Right hindlimb (tissue), 1 donor: ENCODE data around the gene GALNT16.

Source experiments
- DNase-seq: peaks from one replicate; pipeline ENCODE4 v3.0.0-alpha.2; 2018

GALNT16 gene

DNA sequence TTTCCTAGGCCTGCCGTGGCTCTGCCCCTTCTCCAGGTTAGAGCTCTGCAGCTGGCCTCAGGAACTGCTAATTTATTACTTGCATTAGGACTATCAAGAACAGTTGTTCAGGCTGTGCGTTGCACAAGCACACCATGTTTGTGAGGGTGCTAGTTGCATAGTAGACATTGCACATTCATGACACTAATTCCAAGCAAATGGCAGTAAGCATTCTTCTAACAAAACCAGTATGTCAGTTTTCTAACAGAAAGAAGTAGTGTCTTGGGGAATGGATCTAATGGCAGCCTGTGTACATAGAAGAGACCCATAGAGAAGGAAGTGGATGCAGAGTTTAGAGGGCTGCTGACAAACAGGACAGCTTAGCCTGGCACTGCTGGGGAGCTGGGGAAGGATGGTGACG, 84.2 kb downstream of the GALNT16 start:
- DNase-seq: no peak

DNA sequence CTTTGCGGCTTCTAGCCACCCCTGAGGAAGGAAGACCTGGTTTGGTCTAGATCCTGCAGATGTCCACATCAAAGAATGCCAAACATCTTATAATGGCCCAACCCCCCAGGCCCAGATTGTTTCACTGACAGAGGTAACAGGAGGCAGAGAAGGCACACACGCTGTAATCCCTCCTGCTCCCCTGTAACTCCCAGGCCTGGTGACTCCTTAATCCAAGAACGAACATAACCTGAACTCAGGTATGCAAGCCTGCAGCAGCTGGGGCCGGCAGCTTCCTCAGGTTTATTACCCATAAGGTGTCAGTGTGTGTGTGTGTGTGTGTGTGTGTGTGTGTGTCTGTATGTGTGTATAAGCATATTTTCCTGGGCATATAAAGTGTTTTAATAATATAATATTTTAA, 85.4 kb downstream of the GALNT16 start:
- DNase-seq: no peak

DNA sequence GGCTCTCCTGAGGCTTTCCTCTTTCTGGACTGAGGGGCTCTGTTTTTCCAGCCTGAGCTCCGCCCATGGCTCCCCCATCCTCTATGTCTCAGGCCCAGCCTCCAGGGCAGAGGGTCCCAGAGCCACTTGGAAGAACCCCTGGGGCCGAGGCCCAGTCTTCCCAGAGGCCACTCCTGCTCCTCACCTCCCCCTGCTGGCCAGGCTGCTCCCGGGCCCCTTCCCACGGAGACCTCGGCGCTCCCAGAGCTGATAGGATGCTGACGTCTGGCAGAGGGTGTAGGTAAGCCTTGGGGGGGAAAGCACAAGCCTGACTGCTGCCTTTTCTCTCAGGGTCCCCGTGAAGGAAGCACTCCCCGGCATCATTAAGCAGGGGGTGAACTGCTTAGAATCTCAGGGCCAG, 86.8 kb downstream of the GALNT16 start:
- DNase-seq: no peak

DNA sequence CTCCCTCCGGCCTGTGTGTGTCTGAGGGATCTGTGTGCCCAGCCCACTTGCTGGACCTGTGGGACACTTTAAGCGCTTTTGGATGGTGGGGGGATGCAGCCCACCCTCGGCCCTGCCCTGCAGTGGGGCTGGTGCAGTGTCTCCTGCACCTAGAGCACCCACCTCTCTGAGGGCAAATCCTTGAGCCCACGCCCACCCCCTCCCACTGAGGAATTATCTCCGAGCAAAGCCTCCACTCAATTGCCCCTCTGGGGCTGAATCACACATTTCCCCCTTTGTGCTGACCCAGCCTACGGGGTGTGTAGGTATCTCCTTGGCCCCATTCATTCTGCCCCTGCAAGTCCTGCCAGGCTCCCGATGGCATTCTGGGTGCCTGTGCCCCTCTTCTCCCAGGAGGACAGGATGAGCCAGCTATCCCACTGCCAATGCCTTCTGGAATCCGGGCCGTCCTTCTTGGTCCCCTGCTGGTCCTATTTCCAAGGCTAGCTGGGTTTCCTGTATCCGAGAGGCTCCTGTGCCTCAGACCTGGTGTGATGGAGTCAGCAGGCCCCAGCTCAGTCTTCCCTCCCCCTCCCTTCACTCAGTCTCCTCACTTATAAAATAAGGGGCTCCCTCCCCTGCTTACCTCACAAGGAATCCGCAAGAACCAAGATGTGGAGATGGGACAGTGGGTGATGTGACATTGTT, 89.3 kb downstream of the GALNT16 start:
- DNase-seq: no peak

DNA sequence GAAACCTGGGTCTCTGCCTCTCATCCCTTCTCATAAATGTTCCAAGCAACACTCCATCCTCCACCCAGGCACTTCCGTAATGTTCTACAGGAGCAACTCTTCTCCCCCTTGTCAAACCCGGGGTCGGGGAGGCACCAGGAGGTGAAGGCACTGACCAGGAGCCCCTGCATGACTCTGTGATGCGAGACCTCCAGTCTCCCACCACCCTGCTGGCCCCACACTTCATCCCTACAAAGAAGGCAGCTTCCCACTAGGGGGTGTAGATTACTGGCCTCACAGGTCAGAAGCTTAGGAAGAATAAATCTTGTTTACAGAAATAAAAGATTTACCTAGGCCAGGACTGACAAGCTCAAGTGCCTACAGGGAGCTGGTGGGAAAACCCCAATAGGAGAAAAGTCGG, 90.9 kb downstream of the GALNT16 start:
- DNase-seq: no peak

DNA sequence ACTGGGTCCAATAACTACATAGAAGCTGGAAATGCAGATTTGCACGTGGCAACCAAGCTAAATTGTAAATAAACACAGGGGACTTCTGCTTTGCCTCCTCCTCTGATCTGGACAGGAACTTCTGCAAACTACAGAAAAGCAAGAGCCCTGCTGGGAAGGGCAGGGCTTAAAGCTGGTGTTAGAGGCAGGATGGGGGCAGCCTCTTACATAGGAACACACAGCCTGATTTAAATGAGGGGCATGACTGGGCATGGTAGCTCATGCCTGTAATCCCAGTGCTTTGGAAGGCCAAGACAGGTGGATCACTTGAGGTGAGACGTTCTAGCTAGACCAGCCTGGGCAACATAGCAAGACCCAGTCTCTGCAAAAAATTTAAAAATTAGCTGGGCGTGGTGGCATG, 91.4 kb downstream of the GALNT16 start:
- no peak for DNase-seq

DNA sequence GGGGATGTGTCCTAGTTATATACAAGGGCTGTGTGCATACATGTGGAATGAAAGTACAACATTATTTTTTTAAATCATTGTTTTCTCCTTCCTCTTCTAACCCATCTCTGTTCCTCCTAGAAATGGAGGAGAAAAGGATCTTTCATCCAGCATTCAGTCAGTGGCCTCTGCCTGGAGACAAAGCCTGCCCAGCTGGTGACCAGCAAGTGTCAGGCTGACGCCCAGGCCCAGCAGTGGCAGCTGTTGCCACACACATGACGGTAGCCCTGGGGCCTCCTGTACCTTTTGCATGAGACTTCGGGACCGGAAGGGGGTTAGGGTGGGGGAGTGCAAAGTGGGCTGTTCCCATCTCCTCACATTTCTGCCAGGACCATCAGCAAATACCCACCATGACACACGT, 92.0 kb downstream of the GALNT16 start:
- no peak for DNase-seq

DNA sequence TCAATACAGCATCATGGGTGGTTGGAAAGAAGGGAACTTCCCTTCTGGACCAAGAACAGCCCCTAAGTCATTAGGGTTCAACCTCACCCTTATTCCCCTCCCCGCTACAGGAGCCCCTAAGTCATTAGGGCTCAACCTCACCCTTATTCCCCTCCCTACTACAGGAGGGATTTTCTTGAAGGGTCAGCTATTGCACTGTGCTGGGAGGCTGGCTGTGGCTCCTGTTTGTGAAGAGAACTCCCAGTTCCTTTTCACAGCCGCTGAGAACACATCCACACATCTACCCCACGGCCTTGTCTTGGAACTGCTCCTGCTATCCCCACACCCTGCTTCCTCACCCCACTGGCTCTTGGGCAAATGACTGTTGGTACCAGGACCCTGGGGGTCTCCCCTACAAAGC, 93.2 kb downstream of the GALNT16 start:
- no peak for DNase-seq

DNA sequence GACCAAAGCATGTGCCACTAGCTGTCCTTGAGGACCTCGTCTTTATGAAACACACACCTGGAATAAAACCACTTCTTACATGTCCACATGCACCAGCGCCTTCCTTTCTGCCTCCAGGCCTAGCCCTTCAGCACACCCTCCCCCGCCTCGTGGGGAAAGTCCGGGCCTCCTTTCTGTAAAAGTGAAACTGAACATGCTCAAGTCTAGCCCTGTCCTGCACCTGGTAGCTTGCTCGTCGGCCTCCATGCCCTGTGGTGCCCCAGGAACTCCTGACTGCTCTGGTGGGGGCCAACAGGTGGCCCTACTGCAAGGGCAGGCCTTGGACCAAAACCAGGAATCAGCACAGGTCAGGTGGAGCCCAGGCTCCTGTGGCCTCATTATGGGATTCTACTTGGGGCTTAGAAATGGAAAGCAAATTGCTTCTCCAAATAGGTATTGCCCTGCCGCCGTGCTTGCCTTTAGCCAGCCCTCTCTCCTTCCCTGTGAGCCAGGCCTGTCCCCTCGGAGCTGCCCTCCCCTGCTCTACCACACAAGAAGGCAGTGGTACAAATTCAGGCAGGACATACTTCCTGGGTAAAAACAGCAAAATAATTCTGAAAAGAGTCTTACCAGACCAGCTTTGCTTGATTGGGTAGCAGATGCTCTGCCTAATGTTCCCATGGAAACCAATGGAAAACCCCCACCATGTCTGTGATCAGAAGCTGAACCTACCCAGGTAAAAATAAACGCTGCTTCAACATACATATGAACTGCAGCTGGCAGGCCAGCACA, 94.6 kb downstream of the GALNT16 start:
- DNase-seq: no peak

DNA sequence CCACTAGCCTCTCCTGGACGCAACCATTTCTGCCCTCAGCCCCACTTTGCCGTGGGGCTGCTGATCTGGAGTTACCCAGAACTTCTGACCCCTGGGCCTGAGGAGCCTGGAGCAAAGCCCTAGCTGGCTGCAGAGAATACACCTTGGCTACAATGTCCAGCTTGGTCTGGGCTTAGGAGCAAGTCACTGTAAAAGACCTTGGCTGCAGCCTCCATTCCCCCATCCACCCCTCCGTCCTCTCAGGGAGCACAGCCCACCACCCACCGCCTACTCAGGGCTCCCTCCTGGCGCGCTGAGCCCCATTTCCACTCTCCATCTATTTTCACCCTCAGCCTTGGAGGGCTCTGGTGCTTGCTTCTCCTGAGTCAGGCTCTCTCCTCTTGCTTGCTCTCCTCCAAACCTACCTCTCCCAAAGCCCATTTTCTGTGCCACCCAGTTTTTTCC, 95.2 kb downstream of the GALNT16 start:
- no peak for DNase-seq

DNA sequence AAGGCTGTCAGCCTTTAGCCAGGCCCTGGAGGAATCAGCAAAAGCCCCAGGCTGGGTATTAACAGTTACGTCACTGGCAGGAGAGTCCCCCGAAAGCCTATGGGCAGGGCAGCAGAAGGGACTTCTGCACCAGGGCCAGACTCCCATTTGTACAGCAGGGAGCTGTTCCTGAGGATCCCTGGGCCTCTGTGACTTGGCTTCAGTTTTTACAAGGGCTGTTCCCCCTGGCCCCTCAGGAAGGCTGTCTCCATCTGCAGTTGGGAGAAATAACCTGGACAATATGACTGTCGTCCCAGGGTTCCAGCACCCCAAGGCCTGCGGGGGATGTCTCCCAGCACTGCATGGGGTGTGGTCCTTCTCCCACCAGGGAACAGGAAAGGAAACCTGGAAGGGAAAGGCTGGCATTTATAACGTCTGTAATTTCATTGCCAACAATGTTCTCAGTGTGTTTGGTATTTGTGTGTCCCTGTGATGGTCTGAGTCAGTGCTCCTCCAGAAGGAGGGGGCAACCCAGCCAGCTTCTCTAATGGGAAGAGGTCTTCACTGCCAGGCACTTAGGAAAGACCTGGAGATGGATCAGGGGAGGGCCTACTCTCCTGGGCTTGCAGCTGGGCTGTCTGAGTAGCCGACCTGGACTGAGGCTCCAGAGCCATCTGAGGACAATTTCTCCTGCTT, 95.8 kb downstream of the GALNT16 start:
- DNase-seq: peak; percentile 34

DNA sequence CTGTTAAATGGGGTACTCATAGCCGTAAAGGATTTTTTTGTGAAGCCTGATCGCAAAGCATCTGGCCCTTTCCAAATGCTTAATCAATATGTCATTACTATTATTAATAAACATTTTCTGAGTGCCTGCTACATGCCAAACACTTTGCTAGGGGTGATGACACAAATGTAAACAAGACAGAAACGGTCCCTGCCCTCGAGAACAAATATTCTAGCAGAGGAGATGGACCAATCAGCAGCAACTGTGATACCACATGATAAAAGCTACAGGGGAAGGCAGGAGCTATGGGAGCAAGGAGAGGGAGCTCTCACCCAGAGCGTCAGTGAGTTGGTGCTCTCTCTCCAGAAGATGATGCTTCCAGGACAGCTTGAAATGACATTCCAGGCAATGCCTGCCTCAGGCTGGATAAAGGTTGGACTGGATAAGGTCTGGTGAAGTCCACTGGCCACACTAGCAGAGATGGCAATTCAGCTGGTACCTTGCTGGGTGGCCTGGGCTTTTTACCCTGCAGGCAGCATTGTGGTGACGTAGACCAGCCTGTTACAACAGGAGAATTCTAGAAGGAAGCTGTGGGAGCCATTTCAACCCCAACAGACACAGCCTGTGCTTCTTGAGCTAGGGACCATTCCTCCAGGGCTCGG, 97.1 kb downstream of the GALNT16 start:
- DNase-seq: no peak

DNA sequence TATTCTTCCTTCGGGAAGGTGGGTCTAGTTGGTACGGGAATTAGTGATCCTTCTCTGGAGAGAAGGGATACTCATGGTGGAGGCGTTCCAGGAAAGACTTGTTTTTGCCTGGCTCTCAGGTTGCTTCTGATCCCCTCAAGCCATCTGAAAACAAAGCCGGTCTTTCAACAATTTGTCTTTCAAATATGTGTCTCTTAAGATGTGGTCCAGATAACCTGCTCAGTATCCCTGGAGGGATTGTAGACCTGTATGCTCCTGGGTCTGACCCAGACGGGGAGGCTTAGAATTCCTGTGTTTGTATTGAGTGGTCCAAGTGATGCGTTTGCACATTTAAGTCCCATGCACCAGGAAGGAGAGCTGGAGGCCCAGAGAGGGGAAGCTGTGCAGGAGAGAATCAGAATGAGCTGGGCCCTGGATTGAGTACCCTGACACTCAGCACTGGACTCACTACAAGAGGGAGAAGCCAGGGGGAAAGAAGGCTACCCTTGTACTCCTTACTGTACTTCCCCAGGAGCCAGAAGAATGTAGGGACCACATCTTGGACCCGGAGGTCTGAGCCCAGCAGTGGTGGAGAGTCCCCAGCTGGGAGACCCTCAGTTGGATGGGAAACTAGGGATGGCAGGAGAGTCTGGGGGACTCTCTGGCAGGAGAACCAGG, 97.7 kb downstream of the GALNT16 start:
- no peak for DNase-seq

DNA sequence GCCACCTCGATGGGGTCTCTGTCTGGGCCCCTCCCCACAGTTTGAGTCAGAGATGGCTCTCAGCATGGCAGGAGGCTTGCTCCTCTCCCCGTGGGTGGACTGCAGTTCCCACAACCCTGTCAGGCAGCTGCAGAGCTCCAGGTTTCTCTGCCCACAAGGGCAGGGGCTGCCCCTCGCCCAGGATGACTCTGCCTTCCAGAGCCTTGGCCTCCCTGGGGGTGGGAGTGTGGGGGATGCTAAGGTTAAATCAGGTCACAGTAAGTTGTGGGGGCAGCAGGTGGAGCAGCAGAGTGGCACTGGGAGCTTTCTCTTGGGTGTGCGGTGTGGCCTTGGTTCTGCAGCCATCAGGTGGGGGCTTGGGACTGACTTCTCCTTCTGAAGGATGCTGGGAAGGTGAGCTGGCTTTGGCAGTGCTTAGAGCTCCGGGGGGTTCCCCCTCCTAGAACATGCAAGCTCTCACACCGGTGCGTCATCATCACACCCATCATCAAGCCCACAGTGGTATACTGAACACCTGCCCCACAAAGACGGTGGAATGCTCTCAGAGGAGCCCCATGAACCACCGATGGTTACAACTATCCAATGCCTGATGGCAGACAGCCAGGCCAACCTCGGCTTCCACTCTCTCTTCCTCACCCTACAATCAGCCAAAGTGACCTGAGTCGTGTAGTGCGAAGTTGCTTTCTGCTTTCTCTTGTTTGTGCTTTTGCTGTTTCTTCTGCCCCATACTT, 98.4 kb downstream of the GALNT16 start:
- DNase-seq: no peak

DNA sequence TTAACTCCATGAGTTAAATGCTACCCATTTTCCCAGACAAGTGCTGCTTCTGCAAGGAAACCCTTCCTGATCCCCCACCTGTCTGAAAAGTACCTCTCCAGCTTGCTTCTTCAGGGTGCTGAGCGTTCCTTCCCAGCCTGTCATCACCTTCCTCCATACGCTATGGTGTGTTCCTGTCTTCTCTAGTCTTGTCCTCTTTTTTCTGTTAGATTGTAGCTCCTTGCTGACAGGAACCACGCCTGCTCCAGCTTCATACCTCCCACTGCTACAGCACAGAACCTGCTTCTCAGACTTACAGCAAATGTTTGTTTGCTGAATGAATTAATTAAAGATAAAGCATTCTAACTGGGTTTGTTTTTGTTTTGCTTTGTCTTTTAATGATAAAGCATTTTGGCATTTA, 99.0 kb downstream of the GALNT16 start:
- DNase-seq: no peak

DNA sequence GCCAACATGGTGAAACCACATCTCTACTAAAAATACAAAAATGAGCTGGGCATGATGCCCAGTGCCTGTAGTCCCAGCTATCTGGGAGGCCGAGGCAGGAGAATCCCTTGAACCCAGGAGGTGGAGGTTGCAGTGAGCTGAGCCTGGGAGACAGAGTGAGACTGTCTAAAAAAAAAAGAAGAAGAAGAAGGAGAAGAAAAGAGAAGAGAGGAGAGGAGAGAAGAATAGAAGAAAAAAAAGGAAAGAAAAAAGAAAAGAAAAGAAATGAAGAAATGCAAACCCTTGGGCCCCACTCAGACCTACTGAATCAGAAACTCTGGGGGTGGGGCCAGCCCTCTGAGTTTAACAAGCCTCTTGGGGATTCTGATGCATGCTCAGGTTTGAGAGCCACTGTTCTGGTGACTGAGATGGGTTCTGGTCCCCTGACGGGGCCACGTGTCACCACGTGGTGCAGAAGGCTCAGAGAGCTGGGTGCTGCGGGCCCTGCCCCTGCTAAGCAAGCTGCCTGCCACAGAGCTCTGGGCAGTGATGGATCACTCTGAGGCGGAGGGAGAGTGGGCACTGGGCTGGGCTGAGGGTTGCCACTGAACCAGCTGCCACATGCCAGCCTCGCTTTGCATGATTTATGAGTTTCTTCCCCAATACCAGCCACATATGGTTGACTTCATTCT, 100.6 kb downstream of the GALNT16 start:
- no peak for DNase-seq

DNA sequence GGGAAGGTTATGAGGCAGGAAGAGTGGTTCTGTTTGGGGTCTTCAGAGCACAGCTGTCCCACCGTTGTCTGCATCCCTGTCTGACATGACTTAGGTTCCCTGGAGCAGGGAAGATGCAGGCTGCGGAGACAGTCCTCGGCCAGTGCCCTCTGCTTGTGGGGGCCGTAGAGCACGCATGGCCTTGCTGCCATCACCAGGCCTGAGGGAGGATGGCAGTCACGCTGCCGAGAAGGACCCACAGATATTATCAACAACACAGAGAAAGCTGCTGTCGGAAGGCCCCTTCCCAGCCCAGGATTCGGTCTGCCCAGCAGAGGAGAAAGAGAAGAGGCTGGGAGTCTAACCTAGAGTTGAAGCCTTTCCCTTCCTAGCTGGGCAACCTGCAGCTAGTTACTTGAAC, 103.1 kb downstream of the GALNT16 start:
- no peak for DNase-seq

DNA sequence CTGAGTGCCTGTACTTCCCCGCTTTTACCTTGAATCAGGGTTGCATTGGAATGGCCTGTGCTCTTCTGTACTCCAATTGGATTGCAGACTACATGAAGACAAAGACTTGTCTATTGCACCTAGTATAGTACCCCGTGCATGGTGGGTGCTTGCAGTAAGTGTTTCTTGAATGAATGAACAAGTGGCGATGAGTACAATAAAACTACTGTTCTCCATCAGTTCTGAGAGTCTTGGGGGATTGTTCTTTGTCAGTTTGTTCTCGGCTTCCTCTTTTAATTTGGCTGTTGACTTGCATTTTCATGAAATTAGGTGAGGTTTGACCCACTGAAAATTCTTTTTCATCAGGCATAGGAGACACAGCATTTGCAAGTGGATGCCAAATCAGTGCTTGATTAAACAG, 104.0 kb downstream of the GALNT16 start:
- no peak for DNase-seq

DNA sequence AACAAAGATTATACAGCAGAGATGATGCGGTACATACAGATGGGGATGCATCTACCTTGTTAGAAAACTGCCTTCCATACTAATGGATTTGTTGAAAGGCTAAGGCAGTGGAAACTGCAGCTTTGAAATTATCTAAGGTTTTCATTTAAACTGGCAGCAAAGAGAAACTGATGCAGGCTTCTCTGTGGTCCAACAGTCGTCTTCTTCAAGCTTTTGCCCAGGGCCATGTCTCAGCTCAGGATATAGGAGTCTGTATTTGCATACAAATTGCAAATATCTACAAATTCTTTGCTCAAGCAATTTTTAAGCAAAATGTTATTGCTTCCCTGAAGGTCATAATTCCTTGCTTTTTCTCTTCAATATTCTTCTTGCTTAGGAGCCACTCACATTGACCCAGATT, 104.4 kb downstream of the GALNT16 start:
- no peak for DNase-seq

DNA sequence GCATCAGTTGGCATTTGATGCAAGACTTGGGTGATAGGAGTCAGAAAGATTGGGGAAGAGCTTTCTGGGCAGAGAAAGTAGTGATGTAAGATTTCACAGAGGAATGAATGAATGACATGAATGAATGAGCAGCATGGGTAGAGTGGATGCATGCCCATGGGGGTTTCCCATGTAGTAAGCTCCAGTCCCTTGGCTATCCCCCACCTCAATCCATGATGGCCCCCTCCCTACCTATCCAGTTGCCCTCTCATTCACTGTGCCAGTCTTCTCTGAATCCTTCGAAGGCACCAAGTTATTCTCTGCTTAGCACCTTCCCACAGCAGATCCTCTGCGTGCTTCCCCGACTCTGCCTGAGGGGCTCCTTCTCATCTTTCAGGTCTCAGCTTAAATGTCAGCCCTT, 106.1 kb downstream of the GALNT16 start:
- no peak for DNase-seq

DNA sequence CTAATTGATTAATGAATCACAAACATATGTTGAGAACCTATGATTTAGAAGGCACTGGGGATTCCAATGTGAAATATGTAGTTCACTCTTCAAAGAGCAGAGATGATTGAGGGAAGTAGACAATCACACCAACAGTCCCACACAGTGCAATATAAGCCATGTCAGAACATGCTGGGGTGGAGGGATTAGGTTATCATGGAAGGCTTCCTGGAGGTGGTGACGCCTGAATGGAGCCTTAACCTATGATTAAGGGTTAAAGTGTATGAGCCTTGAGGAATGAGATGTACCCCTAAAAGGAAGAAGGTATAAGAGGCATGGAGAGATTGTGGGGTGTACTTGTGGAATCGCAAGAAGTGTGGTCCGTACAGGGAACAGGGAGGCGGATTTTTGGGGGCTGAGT, 106.8 kb downstream of the GALNT16 start:
- DNase-seq: no peak

DNA sequence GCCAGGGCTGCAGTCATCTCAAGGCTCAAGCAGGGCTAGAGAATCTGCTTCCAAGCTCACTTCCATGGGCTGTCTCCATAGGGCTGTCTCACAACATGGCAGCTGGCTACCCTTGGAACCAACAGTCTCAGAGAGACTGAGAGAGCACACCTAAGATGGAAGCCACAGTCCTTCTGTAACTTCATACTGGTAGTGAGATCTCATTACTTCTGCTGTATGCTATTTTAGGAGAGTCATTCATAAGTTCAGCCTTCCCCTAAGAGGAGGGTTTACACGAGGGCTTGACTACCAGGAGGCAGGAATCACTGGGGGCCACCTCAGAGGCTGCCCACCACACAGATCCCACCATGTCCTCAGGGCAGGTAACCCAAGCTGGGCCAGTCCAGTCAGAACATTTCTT, 108.4 kb downstream of the GALNT16 start:
- no peak for DNase-seq
